Endothelial cell of umbilical vein (primary cell): Measurements from ENCODE around the gene IFITM10. TPM values are rescaled to one million over a fixed set of nuclear protein-coding genes. Genes with fewer than 3 reads are reported as not detected.

Experiments
- BruUV-seq: library from RNA; stranded (reverse); fragments of 400-500 nt; replicated peaks from 2 replicates; lab custom pipeline; 2021; lab: Mats Ljungman, UMichigan
- CTCF ChIA-PET: fragments of 300-600, 350-600 bp; sonication (Branson Sonifier 250); formaldehyde crosslinking; loops from one replicate; lab custom pipeline; 2021; ENCODE audit warnings: antibody characterized with exemption, inconsistent platforms; lab: Charles Lee
- POLR2A ChIA-PET: fragments of 300-600, 350-600 bp; sonication (Branson Sonifier 250); formaldehyde crosslinking; loops from one replicate; lab custom pipeline; 2021; ENCODE audit warnings: antibody characterized with exemption, inconsistent platforms; lab: Charles Lee
- DNase-seq: peaks from one replicate; pipeline ENCODE4 v3.0.0-alpha.2; 2011; ENCODE audit warnings: low read depth, low spot score
- FAIRE-seq: peaks from 2 replicates; lab custom pipeline; 2011; peaks lifted over from hg19 to GRCh38; lab: Jason Lieb, UNC
- H2AFZ ChIP-seq: 2 replicates; pipeline ENCODE4 v1.6.0; 2012; ENCODE audit warnings: low read depth, low read length, control low read depth, inconsistent platforms
- H3K27ac ChIP-seq: 2 replicates; pipeline ENCODE4 v1.5.1; 2011; ENCODE audit warnings: low read depth, mild to moderate bottlenecking, control low read depth, low read length, moderate library complexity; ENCODE audit not compliant: insufficient read depth
- H3K27me3 ChIP-seq, 2 experiments: 2 replicates each; pipeline versions ENCODE4 v1.6.0 to v1.6.1; 2011; ENCODE audit warnings: low read length in 2 of 2, mixed read lengths in 1 of 2; ENCODE audit not compliant: control insufficient read depth in 2 of 2, insufficient read depth in 2 of 2
- H3K36me3 ChIP-seq, 2 experiments: 2 replicates in 1 of 2; 3 replicates in 1 of 2; pipeline ENCODE4 v1.5.1; 2011; ENCODE audit warnings: low read length in 2 of 2, mild to moderate bottlenecking in 1 of 2, moderate library complexity in 1 of 2; ENCODE audit not compliant: control insufficient read depth in 2 of 2, insufficient read depth in 2 of 2; ENCODE audit errors: extremely low read depth in 1 of 2
- H3K4me1 ChIP-seq: 3 replicates; pipeline ENCODE4 v1.5.1; 2011; ENCODE audit warnings: mild to moderate bottlenecking, low read length; ENCODE audit not compliant: control insufficient read depth, insufficient read depth; ENCODE audit errors: extremely low read depth
- H3K4me2 ChIP-seq: 2 replicates; pipeline ENCODE4 v1.6.1; 2011; ENCODE audit warnings: low read length, control low read depth, mixed read lengths; ENCODE audit not compliant: insufficient read depth
- H3K4me3 ChIP-seq, 3 experiments: fragments of 200-600 bp in 1 of 3; sonication (generic), shearing (Covaris generic) in 1 of 3; replicated peaks in 1 of 3; 2 replicates each; pipeline ENCODE4 v1.5.1; 2011 to 2016; ENCODE audit warnings: control low read depth in 3 of 3, low read length in 3 of 3, mild to moderate bottlenecking in 2 of 3, inconsistent platforms in 1 of 3, low read depth in 1 of 3, moderate library complexity in 1 of 3; ENCODE audit not compliant: insufficient read depth in 1 of 3
- H3K79me2 ChIP-seq: 2 replicates; pipeline ENCODE4 v1.6.0; 2012; ENCODE audit warnings: low read length, inconsistent platforms; ENCODE audit not compliant: control insufficient read depth, insufficient read depth
- H3K9ac ChIP-seq: replicated peaks from 2 replicates; pipeline ENCODE3; 2011; ENCODE audit warnings: low read length, control low read depth; ENCODE audit not compliant: insufficient read depth; ENCODE audit errors: extremely low read depth
- H3K9me1 ChIP-seq: replicated peaks from 3 replicates; pipeline ENCODE4 v1.6.0; 2011; ENCODE audit warnings: mild to moderate bottlenecking, low read length; ENCODE audit not compliant: control insufficient read depth, insufficient read depth; ENCODE audit errors: extremely low read depth
- H3K9me3 ChIP-seq: replicated peaks from 2 replicates; pipeline ENCODE4 v1.5.1; 2012; ENCODE audit warnings: low read length, inconsistent platforms; ENCODE audit not compliant: control insufficient read depth, insufficient read depth
- H4K20me1 ChIP-seq: replicated peaks from 2 replicates; pipeline ENCODE3; 2011; ENCODE audit warnings: mild to moderate bottlenecking, low read length; ENCODE audit not compliant: control insufficient read depth, insufficient read depth; ENCODE audit errors: extremely low read depth
- EZH2 ChIP-seq: IDR thresholded peaks from 2 replicates; pipeline ENCODE4 v1.6.1; 2012; ENCODE audit warnings: borderline replicate concordance, low read depth, mild to moderate bottlenecking, moderate library complexity, low read length, inconsistent platforms; ENCODE audit not compliant: severe bottlenecking
- FOS ChIP-seq: IDR thresholded peaks from 2 replicates; pipeline ENCODE4 v1.6.1; 2011; ENCODE audit warnings: mild to moderate bottlenecking, low read length, moderate library complexity, borderline replicate concordance; ENCODE audit not compliant: insufficient read depth
- GATA2 ChIP-seq: IDR thresholded peaks from 2 replicates; pipeline ENCODE4 v1.7.0; 2011; ENCODE audit warnings: low read depth, mild to moderate bottlenecking, moderate library complexity, mixed read lengths, low read length; ENCODE audit not compliant: insufficient read length, insufficient read depth
- JUN ChIP-seq: IDR thresholded peaks from 2 replicates; pipeline ENCODE4 v1.6.1; 2011; ENCODE audit warnings: borderline replicate concordance, low read depth; ENCODE audit not compliant: insufficient read length, insufficient read depth
- MYC ChIP-seq: IDR thresholded peaks from one replicate; pipeline ENCODE4 v1.6.1; 2011; ENCODE audit warnings: mild to moderate bottlenecking, low read depth, low read length
- POLR2A ChIP-seq: IDR thresholded peaks from 2 replicates; pipeline ENCODE4 v1.6.1; 2012; ENCODE audit warnings: low read depth, mild to moderate bottlenecking, control low read depth, low read length
- POLR2AphosphoS5 ChIP-seq: IDR thresholded peaks from 2 replicates; pipeline ENCODE4 v1.6.1; 2012; ENCODE audit warnings: low read depth, mild to moderate bottlenecking, control low read depth, low read length, moderate library complexity; ENCODE audit not compliant: insufficient read depth
- dilution Hi-C: fragments of 300-500 bp; cut with MboI; formaldehyde crosslinking; loops from one replicate; pipeline ENCODE4 v1.15.0; 2019; ENCODE audit warnings: low sequenced_read_pairs; ENCODE audit not compliant: extremely low pct_ligation_motif_present
- intact Hi-C: fragments of 100-400 bp; cut with micrococcal nuclease; formaldehyde crosslinking; loops from one replicate; pipeline ENCODE4 v1.10.0; 2022
- polyA plus RNA-seq, 4 experiments: library from polyadenylated mRNA; depleted of rRNA in 3 of 4; stranded (reverse) in 3 of 4; unstranded in 1 of 4; fragments of >200 nt; gene quantifications; 2 replicates each; pipeline versions ENCODE4 v1.2.1 to v1.2.3, GENCODE V29; 2011 to 2012; ENCODE audit warnings: missing spikeins in 1 of 4
- total RNA-seq: library from RNA; stranded (reverse); gene quantifications from 2 replicates; pipeline ENCODE4 v1.2.3, GENCODE V29; 2021
- TF ChIP-seq, protein P1 (sequence below), 2 donors: IDR thresholded peaks; 1 replicate in 1 of 2; 2 replicates in 1 of 2; pipeline ENCODE4 v1.5.1; 2011; ENCODE audit warnings: low read length in 2 of 2, mild to moderate bottlenecking in 2 of 2, moderate library complexity in 2 of 2, control low read depth in 1 of 2, inconsistent platforms in 1 of 2, low read depth in 1 of 2; ENCODE audit not compliant: insufficient read depth in 1 of 2; ENCODE audit errors: extremely low read depth in 1 of 2
- TF ChIP-seq, protein P2 (sequence below): IDR thresholded peaks from 2 replicates; pipeline ENCODE4 v1.6.1; 2011; ENCODE audit not compliant: insufficient read depth, insufficient read length

Gene IFITM10
- total and polyA plus RNA-seq, 2 donors (not counting 3 experiments of a cell fraction or from before 2014, with no cell fraction given): 0.04 to 0.66 TPM

DNA sequence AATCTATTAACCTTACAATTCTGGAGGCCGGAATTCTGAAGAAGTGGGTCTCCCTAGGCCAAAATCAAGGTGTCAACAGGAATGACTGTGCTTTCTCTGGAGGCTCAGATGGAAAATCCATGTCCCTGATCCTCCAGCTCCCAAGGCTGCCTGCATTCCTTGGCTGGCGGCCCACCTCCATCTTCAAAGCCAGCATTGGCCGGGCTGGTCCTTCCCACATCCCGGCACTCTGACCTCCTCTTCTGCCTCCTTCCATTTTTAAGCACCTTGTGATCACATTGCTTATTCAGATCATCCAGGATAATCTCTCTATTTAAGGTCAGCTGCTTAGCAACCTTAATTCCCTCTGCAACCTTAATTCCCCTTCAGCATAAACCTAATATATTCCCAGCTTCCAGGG, 36.1 kb upstream of the IFITM10 start:
- H3K9me1 ChIP-seq: no peaks in the 10 kb centered on the region
- no peak for TF ChIP-seq MYC
- no peak for TF ChIP-seq GATA2
- TF ChIP-seq POLR2AphosphoS5: no peak
- TF ChIP-seq, protein P1, sequence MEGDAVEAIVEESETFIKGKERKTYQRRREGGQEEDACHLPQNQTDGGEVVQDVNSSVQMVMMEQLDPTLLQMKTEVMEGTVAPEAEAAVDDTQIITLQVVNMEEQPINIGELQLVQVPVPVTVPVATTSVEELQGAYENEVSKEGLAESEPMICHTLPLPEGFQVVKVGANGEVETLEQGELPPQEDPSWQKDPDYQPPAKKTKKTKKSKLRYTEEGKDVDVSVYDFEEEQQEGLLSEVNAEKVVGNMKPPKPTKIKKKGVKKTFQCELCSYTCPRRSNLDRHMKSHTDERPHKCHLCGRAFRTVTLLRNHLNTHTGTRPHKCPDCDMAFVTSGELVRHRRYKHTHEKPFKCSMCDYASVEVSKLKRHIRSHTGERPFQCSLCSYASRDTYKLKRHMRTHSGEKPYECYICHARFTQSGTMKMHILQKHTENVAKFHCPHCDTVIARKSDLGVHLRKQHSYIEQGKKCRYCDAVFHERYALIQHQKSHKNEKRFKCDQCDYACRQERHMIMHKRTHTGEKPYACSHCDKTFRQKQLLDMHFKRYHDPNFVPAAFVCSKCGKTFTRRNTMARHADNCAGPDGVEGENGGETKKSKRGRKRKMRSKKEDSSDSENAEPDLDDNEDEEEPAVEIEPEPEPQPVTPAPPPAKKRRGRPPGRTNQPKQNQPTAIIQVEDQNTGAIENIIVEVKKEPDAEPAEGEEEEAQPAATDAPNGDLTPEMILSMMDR (IDR thresholded peaks at IDR 0.05; ENCODE audit: extremely low read depth in 1 of 2, insufficient read depth in 1 of 2, low read depth in 1 of 2, low read length in 2 of 2): no peak
- no peak for TF ChIP-seq JUN
- no peak for TF ChIP-seq EZH2
- TF ChIP-seq, protein P2, sequence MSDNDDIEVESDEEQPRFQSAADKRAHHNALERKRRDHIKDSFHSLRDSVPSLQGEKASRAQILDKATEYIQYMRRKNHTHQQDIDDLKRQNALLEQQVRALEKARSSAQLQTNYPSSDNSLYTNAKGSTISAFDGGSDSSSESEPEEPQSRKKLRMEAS: no peak
- TF ChIP-seq POLR2A: no peak
- no peak for TF ChIP-seq FOS
- CTCF ChIA-PET: no interaction called here
- H3K79me2 ChIP-seq: no peaks in the 10 kb centered on the region
- H3K4me1 ChIP-seq: no peaks in the 10 kb centered on the region
- no peak overlapping the region for H3K27ac ChIP-seq
- POLR2A ChIA-PET: no interaction called here
- intact Hi-C loops (no loop called here), dilution Hi-C loops (no loop called here)
- no peaks in the 10 kb centered on the region for H3K36me3 ChIP-seq
- no peak overlapping the region for H3K4me2 ChIP-seq
- H3K9me3 ChIP-seq: no peaks in the 10 kb centered on the region
- H3K27me3 ChIP-seq: peaks cover 0 to 9% of the 10 kb centered on the region in 2 experiments
- FAIRE-seq: no peak
- DNase-seq: no peak
- no peaks in the 10 kb centered on the region for H4K20me1 ChIP-seq
- BruUV-seq: no TSS peak
- H3K4me3 ChIP-seq: no peak overlapping the region
- H2AFZ ChIP-seq: no peak overlapping the region
- H3K9ac ChIP-seq: no peak overlapping the region
